Measurements from ENCODE around the gene SH2D6. TPM values are rescaled to one million over a fixed set of nuclear protein-coding genes. Genes with fewer than 3 reads are reported as not detected.
"Not testable (repeated sequence)": the region's sequence is repeated elsewhere in the genome, so short reads cannot be mapped to it uniquely, and the experiment has no call there.

Gene SH2D6
- 1.3 TPM for polyA plus RNA-seq (ENCODE audit: insufficient read length)
- long read RNA-seq, donor 1, result 0 reads
- long read RNA-seq, donor 2, result 0 reads
- long read RNA-seq, donor 3, result 0 reads
- long read RNA-seq, donor 4, result 0 reads
- long read RNA-seq, donor 5, partial matches to known transcripts, result 70 of 208 reads
- long read RNA-seq, donor 5, other reads (novel, unspliced or antisense), result 138 of 208 reads
- long read RNA-seq, donor 6, result 0 reads
- long read RNA-seq, donor 7, result 0 reads
- long read RNA-seq, donor 8, result 0 reads

- no peak for DNase-seq
These were observed at the start of gene SH2D6 for GRCh38 chr2:85418132-85419008. Gene SH2D6 (plus strand): TSS chr2:85418714. CDS start chr2:85429466, 10,752 bp downstream.

- no peak for DNase-seq
These were observed 49.6 kb upstream of the SH2D6 start for GRCh38 chr2:85368921-85369320.

- no peak for DNase-seq
These were observed 49.0 kb upstream of the SH2D6 start for GRCh38 chr2:85369500-85369899.

GRCh38 chr2:85371045-85371444 is 47.5 kb upstream of the SH2D6 start:
- DNase-seq, result no peak

GRCh38 chr2:85376291-85377065 is 42.0 kb upstream of the SH2D6 start:
- DNase-seq, result no peak

GRCh38 chr2:85377083-85377482 is 41.4 kb upstream of the SH2D6 start:
- no peak for DNase-seq

- DNase-seq, result no peak
These were observed 40.3 kb upstream of the SH2D6 start for GRCh38 chr2:85378257-85378656.

GRCh38 chr2:85380048-85380447 is 38.5 kb upstream of the SH2D6 start:
- no peak for DNase-seq

- DNase-seq, result not testable (repeated sequence)
These were observed 35.4 kb upstream of the SH2D6 start for GRCh38 chr2:85383151-85383550.

- no peak for DNase-seq
These were observed 34.7 kb upstream of the SH2D6 start for GRCh38 chr2:85383850-85384249.

GRCh38 chr2:85385746-85386145 is 32.8 kb upstream of the SH2D6 start:
- no peak for DNase-seq

GRCh38 chr2:85387754-85388153 is 30.8 kb upstream of the SH2D6 start:
- DNase-seq, result no peak

- DNase-seq, result no peak
These were observed 29.5 kb upstream of the SH2D6 start for GRCh38 chr2:85388878-85389538.

- no peak for DNase-seq
These were observed 27.4 kb upstream of the SH2D6 start for GRCh38 chr2:85390941-85391669.

GRCh38 chr2:85393836-85394235 is 24.7 kb upstream of the SH2D6 start:
- DNase-seq, result no peak

GRCh38 chr2:85394261-85394681 is 24.2 kb upstream of the SH2D6 start:
- no peak for DNase-seq

- DNase-seq, result no peak
These were observed 23.5 kb upstream of the SH2D6 start for GRCh38 chr2:85394976-85395375.

GRCh38 chr2:85395912-85396475 is 22.5 kb upstream of the SH2D6 start:
- no peak for DNase-seq

GRCh38 chr2:85396531-85397470 is 21.7 kb upstream of the SH2D6 start:
- DNase-seq, result no peak

GRCh38 chr2:85397925-85398331 is 20.6 kb upstream of the SH2D6 start:
- no peak for DNase-seq
